ENCODE measurements around the gene ACOX3. TPM values are rescaled to one million over a fixed set of nuclear protein-coding genes. Genes with fewer than 3 reads are reported as not detected.
A peak's percentile ranks its signal among the peaks of the same experiment; 100 is the strongest.

Gene ACOX3
- total and polyA plus RNA-seq, 4 donors = 15.6 to 32.2 (median 21.5) TPM

GRCh38 chr4:8457646-8458252 lies 17.2 kb upstream of the ACOX3 start:
- no peak overlapping the region for H3K9ac ChIP-seq (ENCODE audit: insufficient read depth in 1 of 2, low read length in 2 of 2)
- TF ChIP-seq CTCF (IDR thresholded peaks at IDR 0.05; ENCODE audit: control extremely low read depth, extremely low read depth) = no peak
- H3K27me3 ChIP-seq (ENCODE audit: control insufficient read depth in 3 of 3, insufficient read depth in 3 of 3, low read length in 2 of 3) = no peaks in the 10 kb centered on the region
- H3K36me3 ChIP-seq (ENCODE audit: control insufficient read depth in 4 of 4, insufficient read depth in 4 of 4, low read length in 4 of 4) = peaks cover 25 to 40% (median 37%) of the 10 kb centered on the region in 4 donors
- no peak overlapping the region for H3K27ac ChIP-seq (ENCODE audit: low read depth in 1 of 2, low read length in 1 of 2)
- H3K9me3 ChIP-seq (ENCODE audit: control insufficient read depth in 4 of 4, insufficient read depth in 3 of 4, low read length in 3 of 4) = no peaks in the 10 kb centered on the region
- no peak for DNase-seq
- H3K4me1 ChIP-seq (ENCODE audit: control insufficient read depth in 5 of 5, insufficient read depth in 5 of 5, low read length in 5 of 5) = peaks cover 0 to 1% (median 0%) of the 10 kb centered on the region in 5 donors
- 82 to 89% methylated on average over 9 of the region's 9 CpGs for WGBS, 2 donors
- no peak overlapping the region for H3K4me3 ChIP-seq
- ATAC-seq (ENCODE audit: insufficient read depth, low FRiP score) = no peak

GRCh38 chr4:8453957-8454356 lies 13.4 kb upstream of the ACOX3 start:
- H3K4me3 ChIP-seq = no peak overlapping the region
- ATAC-seq (ENCODE audit: insufficient read depth, low FRiP score) (no peak), DNase-seq (no peak)
- peaks cover 26 to 48% (median 42%) of the 10 kb centered on the region in 4 donors for H3K36me3 ChIP-seq (ENCODE audit: control insufficient read depth in 4 of 4, insufficient read depth in 4 of 4, low read length in 4 of 4)
- H3K4me1 ChIP-seq (ENCODE audit: control insufficient read depth in 5 of 5, insufficient read depth in 5 of 5, low read length in 5 of 5) = peaks cover 0 to 7% (median 0%) of the 10 kb centered on the region in 5 donors
- 97% methylated on average over 3 of the region's 3 CpGs for WGBS, 2 donors
- H3K27me3 ChIP-seq (ENCODE audit: control insufficient read depth in 3 of 3, insufficient read depth in 3 of 3, low read length in 2 of 3) = no peaks in the 10 kb centered on the region
- peaks cover 0 to 2% (median 0%) of the 10 kb centered on the region in 4 donors for H3K9me3 ChIP-seq (ENCODE audit: control insufficient read depth in 4 of 4, insufficient read depth in 3 of 4, low read length in 3 of 4)
- H3K27ac ChIP-seq (ENCODE audit: low read depth in 1 of 2, low read length in 1 of 2) = no peak overlapping the region
- H3K9ac ChIP-seq (ENCODE audit: insufficient read depth in 1 of 2, low read length in 2 of 2) = no peak overlapping the region
- TF ChIP-seq CTCF (IDR thresholded peaks at IDR 0.05; ENCODE audit: control extremely low read depth, extremely low read depth) = no peak

- Histone ChIP-seq H3K36me3 (ENCODE audit: control insufficient read depth in 4 of 4, insufficient read depth in 4 of 4, low read length in 4 of 4) (peaks cover 26 to 51% (median 37%) of the 10 kb centered on the region in 4 donors), H3K4me1 (ENCODE audit: control insufficient read depth in 5 of 5, insufficient read depth in 5 of 5, low read length in 5 of 5) (peaks cover 0 to 7% (median 0%) of the 10 kb centered on the region in 5 donors), H3K27me3 (ENCODE audit: control insufficient read depth in 3 of 3, insufficient read depth in 3 of 3, low read length in 2 of 3) (no peaks in the 10 kb centered on the region), H3K9me3 (ENCODE audit: control insufficient read depth in 4 of 4, insufficient read depth in 3 of 4, low read length in 3 of 4) (peaks cover 0 to 2% (median 0%) of the 10 kb centered on the region in 4 donors), H3K27ac (ENCODE audit: low read depth in 1 of 2, low read length in 1 of 2) (peak overlapping the region in 1 of 2 donors; percentile 80), H3K4me3 (no peak overlapping the region), H3K9ac (ENCODE audit: insufficient read depth in 1 of 2, low read length in 2 of 2) (no peak overlapping the region)
- ATAC-seq (ENCODE audit: insufficient read depth, low FRiP score) = peak; percentile 86
- 65 to 82% methylated on average over 11 of the region's 11 CpGs for WGBS, 2 donors
- TF ChIP-seq CTCF (IDR thresholded peaks at IDR 0.05; ENCODE audit: control extremely low read depth, extremely low read depth) = no peak
- DNase-seq = no peak
Measured at GRCh38 chr4:8451440-8452182, 11.1 kb upstream of the ACOX3 start.
